Activated naive CD4-positive, alpha-beta T cell treated with anti-CD3 and anti-CD28 coated beads, Interleukin-2, amount 50 U/mL, for 24 hours (primary cell): Measurements from ENCODE around the gene RAP1B.

Experiments used
- H3K27ac Mint-ChIP-seq: one replicate; pipeline ENCODE4 v1.8.0; 2021; ENCODE audit warnings: mild to moderate bottlenecking, mixed read lengths
- H3K27me3 Mint-ChIP-seq: one replicate; pipeline ENCODE4 v1.8.0; 2021; ENCODE audit warnings: mixed read lengths
- H3K36me3 Mint-ChIP-seq: one replicate; pipeline ENCODE4 v1.8.0; 2021; ENCODE audit warnings: mixed read lengths
- H3K4me1 Mint-ChIP-seq: one replicate; pipeline ENCODE4 v1.8.0; 2021; ENCODE audit warnings: mixed read lengths
- H3K4me3 Mint-ChIP-seq: one replicate; pipeline ENCODE4 v1.8.0; 2021; ENCODE audit warnings: mild to moderate bottlenecking, mixed read lengths
- H3K9me3 Mint-ChIP-seq: one replicate; pipeline ENCODE4 v1.8.0; 2021; ENCODE audit warnings: mixed read lengths

Gene RAP1B

GRCh38 chr12:68686595-68687521 is 76.2 kb downstream of the RAP1B start, which contains the start of gene NUP107:
Gene NUP107 (plus strand): TSS chr12:68686978. CDS start chr12:68687066, 88 bp downstream.
- Mint-ChIP-seq H3K9me3 (no peaks in the 10 kb centered on the region), H3K4me3 (peak within 1 kb of the TSS; percentile 99), H3K4me1 (peaks cover 42% of the 10 kb centered on the region), H3K27ac (peak within 1 kb of the TSS; percentile 99), H3K36me3 (peaks cover 4% of the 10 kb centered on the region), H3K27me3 (no peaks in the 10 kb centered on the region)

- H3K27ac Mint-ChIP-seq, result no peak overlapping the region
- H3K9me3 Mint-ChIP-seq, result no peaks in the 10 kb centered on the region
- H3K27me3 Mint-ChIP-seq, result no peaks in the 10 kb centered on the region
- no peaks in the 10 kb centered on the region for H3K4me1 Mint-ChIP-seq
- peaks cover 37% of the 10 kb centered on the region for H3K36me3 Mint-ChIP-seq
- no peak overlapping the region for H3K4me3 Mint-ChIP-seq
Observed at GRCh38 chr12:68695454-68695853, 84.8 kb downstream of the RAP1B start.

GRCh38 chr12:68699486-68699885 is 88.8 kb downstream of the RAP1B start:
- Mint-ChIP-seq H3K4me3 (no peak overlapping the region), H3K36me3 (peaks cover 28% of the 10 kb centered on the region), H3K27me3 (no peaks in the 10 kb centered on the region), H3K9me3 (no peaks in the 10 kb centered on the region), H3K4me1 (no peaks in the 10 kb centered on the region), H3K27ac (no peak overlapping the region)
